CD14-positive monocyte (primary cell): ENCODE measurements around the gene MED14. TPM values are rescaled to one million over a fixed set of nuclear protein-coding genes. Genes with fewer than 3 reads are reported as not detected.

Experiments used
- DNase-seq, 3 donors: peaks; one replicate each; pipeline ENCODE4 v3.0.0-alpha.2; 2011 to 2022
- H2AFZ ChIP-seq: 2 replicates; pipeline ENCODE4 v1.6.0; 2012; ENCODE audit warnings: mild to moderate bottlenecking, low read depth, low read length, inconsistent platforms; ENCODE audit not compliant: insufficient read depth, poor library complexity, severe bottlenecking
- H3K27ac ChIP-seq, 2 donors: 1 replicate in 1 of 2; 2 replicates in 1 of 2; pipeline ENCODE4 v1.5.1; 2012 to 2013; ENCODE audit warnings: low read length in 2 of 2, control low read depth in 1 of 2, inconsistent platforms in 1 of 2, low read depth in 1 of 2, mild to moderate bottlenecking in 1 of 2
- H3K27me3 ChIP-seq, 2 donors: one replicate each; pipeline versions ENCODE4 v1.6.0 to v1.6.1; 2011 to 2013; ENCODE audit warnings: low read length in 2 of 2; ENCODE audit not compliant: control insufficient read depth in 2 of 2, insufficient read depth in 2 of 2
- H3K36me3 ChIP-seq, 2 donors: replicated peaks in 1 of 2; 1 replicate in 1 of 2; 2 replicates in 1 of 2; pipeline versions ENCODE4 v1.5.1 to v1.6.1; 2012 to 2013; ENCODE audit warnings: low read length in 2 of 2, control low read depth in 1 of 2, inconsistent platforms in 1 of 2, mild to moderate bottlenecking in 1 of 2; ENCODE audit not compliant: insufficient read depth in 2 of 2, control insufficient read depth in 1 of 2
- H3K4me1 ChIP-seq, 2 donors: 1 replicate in 1 of 2; 2 replicates in 1 of 2; pipeline versions ENCODE4 v1.5.1 to v1.6.1; 2012 to 2013; ENCODE audit warnings: low read length in 2 of 2, control low read depth in 1 of 2, inconsistent platforms in 1 of 2, mild to moderate bottlenecking in 1 of 2, moderate library complexity in 1 of 2; ENCODE audit not compliant: insufficient read depth in 2 of 2, control insufficient read depth in 1 of 2
- H3K4me2 ChIP-seq: replicated peaks from 2 replicates; pipeline ENCODE3; 2012; ENCODE audit warnings: low read length, moderate library complexity, mild to moderate bottlenecking; ENCODE audit not compliant: poor library complexity, severe bottlenecking; ENCODE audit errors: extremely low read depth
- H3K4me3 ChIP-seq, 3 experiments: fragments of 200-600 bp in 1 of 3; sonication (generic) in 1 of 3; replicated peaks in 1 of 3; 1 replicate in 2 of 3; 2 replicates in 1 of 3; pipeline ENCODE4 v1.5.1; 2011 to 2013; ENCODE audit warnings: low read length in 3 of 3, mild to moderate bottlenecking in 3 of 3, control low read depth in 2 of 3, low read depth in 2 of 3, inconsistent platforms in 1 of 3, moderate library complexity in 1 of 3
- H3K79me2 ChIP-seq: 2 replicates; pipeline ENCODE4 v1.6.0; 2012; ENCODE audit warnings: mild to moderate bottlenecking, control low read depth, inconsistent platforms, low read length, moderate library complexity; ENCODE audit not compliant: insufficient read depth
- H3K9ac ChIP-seq: 2 replicates; pipeline ENCODE4 v1.6.0; 2017; ENCODE audit warnings: low read length, mild to moderate bottlenecking; ENCODE audit not compliant: insufficient read depth, poor library complexity, severe bottlenecking
- H3K9me3 ChIP-seq, 2 donors: replicated peaks in 1 of 2; 1 replicate in 1 of 2; 2 replicates in 1 of 2; pipeline versions ENCODE4 v1.5.1 to v1.6.1; 2012 to 2013; ENCODE audit warnings: low read length in 2 of 2, control low read depth in 1 of 2; ENCODE audit not compliant: control insufficient read depth in 1 of 2, insufficient read depth in 1 of 2
- H4K20me1 ChIP-seq: 2 replicates; pipeline ENCODE4 v1.6.0; 2012; ENCODE audit warnings: mild to moderate bottlenecking, low read length, control low read depth, moderate library complexity; ENCODE audit not compliant: insufficient read depth
- H3K27ac Mint-ChIP-seq, 7 donors: one replicate each; pipeline ENCODE4 v1.8.0; 2020; ENCODE audit warnings: mild to moderate bottlenecking in 7 of 7, mixed read lengths in 7 of 7, moderate library complexity in 6 of 7, inconsistent platforms in 2 of 7
- H3K27me3 Mint-ChIP-seq, 3 donors: one replicate each; pipeline ENCODE4 v1.8.0; 2021 to 2022; ENCODE audit warnings: low read depth in 3 of 3, mild to moderate bottlenecking in 3 of 3, mixed read lengths in 3 of 3, moderate library complexity in 3 of 3, inconsistent platforms in 1 of 3
- H3K36me3 Mint-ChIP-seq, 2 donors: one replicate each; pipeline ENCODE4 v1.8.0; 2020; ENCODE audit warnings: mixed read lengths in 2 of 2, inconsistent platforms in 1 of 2, mild to moderate bottlenecking in 1 of 2
- H3K4me1 Mint-ChIP-seq: one replicate; pipeline ENCODE4 v1.8.0; 2020; ENCODE audit warnings: mild to moderate bottlenecking, mixed read lengths
- H3K4me3 Mint-ChIP-seq, 2 donors: one replicate each; pipeline ENCODE4 v1.8.0; 2020; ENCODE audit warnings: mild to moderate bottlenecking in 2 of 2, mixed read lengths in 2 of 2, moderate library complexity in 1 of 2
- H3K9me3 Mint-ChIP-seq, 7 donors: one replicate each; pipeline ENCODE4 v1.8.0; 2020 to 2022; ENCODE audit warnings: mixed read lengths in 7 of 7, mild to moderate bottlenecking in 6 of 7, moderate library complexity in 6 of 7, inconsistent platforms in 2 of 7
- WGBS: methylation state at CpG from one replicate; pipeline ENCODE4 v1.1.5; 2013; ENCODE audit warnings: missing lambda C conversion rate; ENCODE audit not compliant: insufficient coverage; 5-methylcytosine and 5-hydroxymethylcytosine counted together
- intact Hi-C, 2 donors: fragments of 100-400 bp; cut with micrococcal nuclease; formaldehyde crosslinking; loops; one replicate each; pipeline versions ENCODE4 v1.15.0 to v1.15.1; 2023
- polyA plus RNA-seq, 3 donors: library from polyadenylated mRNA; depleted of rRNA in 1 of 3; unstranded in 2 of 3; stranded (reverse) in 1 of 3; fragments of 300-500 nt in 2 of 3; fragments of >200 nt in 1 of 3; fragmentation: Illumina TruSeq in 2 of 3; gene quantifications; 1 replicate in 2 of 3; 2 replicates in 1 of 3; pipeline ENCODE4 v1.2.3, GENCODE V29; 2012 to 2021
- TF ChIP-seq, protein P1 (sequence below): fragments of 200-600 bp; IDR thresholded peaks from one replicate; pipeline ENCODE4 v1.8.0; 2022; ENCODE audit warnings: antibody characterized with exemption, mild to moderate bottlenecking

The MED14 gene
- polyA plus RNA-seq, 3 donors, result 3.6 to 20.4 (median 6.8) TPM

DNA sequence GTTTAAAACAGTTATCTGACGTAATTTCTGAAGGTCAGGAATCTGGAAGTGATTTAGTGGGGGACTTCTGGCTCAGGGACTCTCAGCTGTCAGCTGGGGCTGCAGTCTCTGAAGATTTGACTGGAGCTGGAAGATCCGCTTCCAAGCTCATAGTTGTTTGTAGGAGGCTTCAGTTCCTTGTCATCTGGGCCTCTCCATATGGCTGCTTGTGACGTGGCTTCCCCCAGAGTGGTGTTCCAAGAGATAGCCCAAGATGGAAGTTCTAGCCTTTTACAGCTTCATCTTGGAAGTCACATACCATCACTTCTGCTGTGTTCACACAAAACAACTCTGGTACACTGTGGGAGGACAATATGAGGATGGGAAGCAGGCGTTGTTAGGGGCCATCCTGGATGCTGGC is 110.0 kb downstream of the MED14 start:
- WGBS, result no CpG with 5 or more reads among the region's 4 CpGs
- H3K79me2 ChIP-seq, result no peaks in the 10 kb centered on the region

DNA sequence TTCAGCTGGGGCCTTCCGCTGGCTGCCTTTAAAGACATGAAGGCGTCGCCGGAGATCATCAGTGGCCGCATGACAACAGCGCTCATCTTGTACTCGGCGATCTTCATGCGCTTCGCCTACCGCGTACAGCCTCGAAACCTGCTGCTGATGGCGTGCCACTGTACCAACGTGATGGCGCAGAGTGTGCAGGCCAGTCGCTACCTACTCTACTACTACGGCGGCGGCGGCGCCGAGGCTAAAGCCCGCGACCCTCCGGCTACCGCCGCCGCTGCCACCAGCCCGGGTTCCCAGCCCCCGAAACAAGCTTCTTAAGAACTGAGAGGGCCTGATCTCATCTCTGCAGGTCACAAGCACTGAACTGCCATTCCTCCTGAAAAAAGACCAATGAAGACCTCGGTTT is 111.7 kb downstream of the MED14 start:
- no peak overlapping the region for H3K9ac ChIP-seq
- H4K20me1 ChIP-seq, result peaks cover 30% of the 10 kb centered on the region
- Mint-ChIP-seq H3K27ac (peak overlapping the region in 2 of 7 donors; percentile 31 to 57), H3K9me3 (peaks cover 0 to 24% (median 13%) of the 10 kb centered on the region in 7 donors), H3K36me3 (peaks cover 16 to 36% of the 10 kb centered on the region in 2 donors), H3K27me3 (peaks cover 0 to 31% (median 0%) of the 10 kb centered on the region in 3 donors), H3K4me1 (peaks cover 6% of the 10 kb centered on the region), H3K4me3 (no peak overlapping the region)
- intact Hi-C loops, result no loop called here
- no peak overlapping the region for H3K4me3 ChIP-seq
- WGBS, result 94% methylated on average over 28 of the region's 32 CpGs
- H3K27me3 ChIP-seq, result peaks cover 0 to 2% of the 10 kb centered on the region in 2 donors
- no peak overlapping the region for H2AFZ ChIP-seq
- no peak for DNase-seq
- peaks cover 15 to 36% of the 10 kb centered on the region in 2 donors for H3K36me3 ChIP-seq
- no peaks in the 10 kb centered on the region for H3K79me2 ChIP-seq
- H3K27ac ChIP-seq, result no peak overlapping the region
- H3K4me2 ChIP-seq, result no peak overlapping the region
- TF ChIP-seq, protein P1, sequence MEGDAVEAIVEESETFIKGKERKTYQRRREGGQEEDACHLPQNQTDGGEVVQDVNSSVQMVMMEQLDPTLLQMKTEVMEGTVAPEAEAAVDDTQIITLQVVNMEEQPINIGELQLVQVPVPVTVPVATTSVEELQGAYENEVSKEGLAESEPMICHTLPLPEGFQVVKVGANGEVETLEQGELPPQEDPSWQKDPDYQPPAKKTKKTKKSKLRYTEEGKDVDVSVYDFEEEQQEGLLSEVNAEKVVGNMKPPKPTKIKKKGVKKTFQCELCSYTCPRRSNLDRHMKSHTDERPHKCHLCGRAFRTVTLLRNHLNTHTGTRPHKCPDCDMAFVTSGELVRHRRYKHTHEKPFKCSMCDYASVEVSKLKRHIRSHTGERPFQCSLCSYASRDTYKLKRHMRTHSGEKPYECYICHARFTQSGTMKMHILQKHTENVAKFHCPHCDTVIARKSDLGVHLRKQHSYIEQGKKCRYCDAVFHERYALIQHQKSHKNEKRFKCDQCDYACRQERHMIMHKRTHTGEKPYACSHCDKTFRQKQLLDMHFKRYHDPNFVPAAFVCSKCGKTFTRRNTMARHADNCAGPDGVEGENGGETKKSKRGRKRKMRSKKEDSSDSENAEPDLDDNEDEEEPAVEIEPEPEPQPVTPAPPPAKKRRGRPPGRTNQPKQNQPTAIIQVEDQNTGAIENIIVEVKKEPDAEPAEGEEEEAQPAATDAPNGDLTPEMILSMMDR, result no peak
- peaks cover 7 to 16% of the 10 kb centered on the region in 2 donors for H3K9me3 ChIP-seq
- H3K4me1 ChIP-seq, result peaks cover 1 to 5% of the 10 kb centered on the region in 2 donors

More for the DNA sequence above, 110.0 kb downstream of the MED14 start:
- Histone ChIP-seq H2AFZ (no peak overlapping the region), H3K4me2 (no peak overlapping the region), H3K9me3 (peaks cover 7 to 16% of the 10 kb centered on the region in 2 donors), H3K4me1 (peaks cover 8 to 12% of the 10 kb centered on the region in 2 donors), H3K36me3 (peaks cover 28 to 52% of the 10 kb centered on the region in 2 donors), H4K20me1 (peaks cover 46% of the 10 kb centered on the region), H3K27ac (no peak overlapping the region), H3K9ac (no peak overlapping the region), H3K4me3 (no peak overlapping the region), H3K27me3 (peaks cover 0 to 2% of the 10 kb centered on the region in 2 donors)
- Mint-ChIP-seq H3K27ac (no peak overlapping the region), H3K4me3 (no peak overlapping the region), H3K4me1 (peaks cover 8% of the 10 kb centered on the region), H3K36me3 (peaks cover 19 to 53% of the 10 kb centered on the region in 2 donors), H3K9me3 (peaks cover 0 to 24% (median 13%) of the 10 kb centered on the region in 7 donors), H3K27me3 (peaks cover 0 to 29% (median 2%) of the 10 kb centered on the region in 3 donors)
- no peak for DNase-seq
- TF ChIP-seq, protein P1, result no peak
- intact Hi-C loops, result no loop called here
